Neuronal stem cell (in vitro differentiated cells): ENCODE data around the gene NAE1.

Source experiments
- DNase-seq: peaks from one replicate; pipeline ENCODE4 v3.0.0-alpha.2; 2013; ENCODE audit warnings: low spot score
- H2AFZ ChIP-seq: one replicate; pipeline ENCODE4 v1.6.1; 2013; ENCODE audit warnings: mild to moderate bottlenecking, low read length, inconsistent platforms
- H2AK5ac ChIP-seq: 2 replicates; pipeline ENCODE4 v1.6.1; 2013; ENCODE audit warnings: low read depth, mild to moderate bottlenecking, inconsistent platforms, low read length, moderate library complexity, mixed read lengths
- H2BK120ac ChIP-seq: 2 replicates; pipeline ENCODE4 v1.6.1; 2013; ENCODE audit warnings: low read depth, mild to moderate bottlenecking, inconsistent platforms, low read length, moderate library complexity, mixed read lengths
- H2BK12ac ChIP-seq: one replicate; pipeline ENCODE4 v1.6.1; 2013; ENCODE audit warnings: low read length, inconsistent platforms
- H2BK15ac ChIP-seq: 2 replicates; pipeline ENCODE4 v1.6.1; 2013; ENCODE audit warnings: mild to moderate bottlenecking, low read length, inconsistent platforms, mixed read lengths
- H2BK5ac ChIP-seq: one replicate; pipeline ENCODE4 v1.6.1; 2013; ENCODE audit warnings: inconsistent platforms, mild to moderate bottlenecking, low read length, moderate library complexity
- H3K14ac ChIP-seq: one replicate; pipeline ENCODE4 v1.6.1; 2013; ENCODE audit warnings: low read length, inconsistent platforms
- H3K18ac ChIP-seq: 2 replicates; pipeline ENCODE4 v1.6.1; 2013; ENCODE audit warnings: low read length, inconsistent platforms
- H3K23ac ChIP-seq: 2 replicates; pipeline ENCODE4 v1.6.1; 2013; ENCODE audit warnings: low read depth, mild to moderate bottlenecking, mixed read lengths, low read length, inconsistent platforms; ENCODE audit not compliant: poor library complexity
- H3K27ac ChIP-seq: replicated peaks from 3 replicates; pipeline ENCODE4 v1.5.1; 2013; ENCODE audit warnings: low read length, inconsistent platforms
- H3K27me3 ChIP-seq, 3 experiments: 2 replicates each; pipeline ENCODE4 v1.6.1; 2013; ENCODE audit warnings: low read length in 3 of 3, mild to moderate bottlenecking in 2 of 3, inconsistent platforms in 1 of 3, low read depth in 1 of 3, mixed read lengths in 1 of 3, moderate library complexity in 1 of 3; ENCODE audit not compliant: control insufficient read depth in 3 of 3, insufficient read depth in 3 of 3
- H3K36me3 ChIP-seq, 2 donors: replicated peaks in 1 of 2; 2 replicates each; pipeline ENCODE4 v1.6.1; 2013; ENCODE audit warnings: low read length in 2 of 2; ENCODE audit not compliant: control insufficient read depth in 2 of 2, insufficient read depth in 2 of 2
- H3K4ac ChIP-seq: 2 replicates; pipeline ENCODE4 v1.6.1; 2013; ENCODE audit warnings: inconsistent platforms, mild to moderate bottlenecking, low read length, moderate library complexity
- H3K4me1 ChIP-seq, 2 donors: 1 replicate in 1 of 2; 2 replicates in 1 of 2; pipeline ENCODE4 v1.6.1; 2013; ENCODE audit warnings: low read length in 2 of 2, low read depth in 1 of 2; ENCODE audit not compliant: control insufficient read depth in 2 of 2, insufficient read depth in 1 of 2
- H3K4me2 ChIP-seq: one replicate; pipeline ENCODE4 v1.6.1; 2013; ENCODE audit warnings: mild to moderate bottlenecking, low read length, inconsistent platforms; ENCODE audit not compliant: insufficient read depth, poor library complexity, severe bottlenecking
- H3K4me3 ChIP-seq, 2 donors: 2 replicates each; pipeline ENCODE4 v1.5.1; 2013; ENCODE audit warnings: low read length in 2 of 2, mild to moderate bottlenecking in 2 of 2, inconsistent platforms in 1 of 2, moderate library complexity in 1 of 2
- H3K79me1 ChIP-seq: one replicate; pipeline ENCODE4 v1.6.1; 2013; ENCODE audit warnings: low read depth, mild to moderate bottlenecking, inconsistent platforms, low read length, moderate library complexity
- H3K9ac ChIP-seq: one replicate; pipeline ENCODE4 v1.6.1; 2013; ENCODE audit warnings: mild to moderate bottlenecking, low read depth, low read length, inconsistent platforms; ENCODE audit not compliant: poor library complexity
- H3K9me3 ChIP-seq, 2 donors: replicated peaks in 1 of 2; 2 replicates each; pipeline versions ENCODE3 to v1.6.1; 2013; ENCODE audit warnings: low read length in 2 of 2, mild to moderate bottlenecking in 2 of 2, inconsistent platforms in 1 of 2, low read depth in 1 of 2, mixed read lengths in 1 of 2, moderate library complexity in 1 of 2; ENCODE audit not compliant: control insufficient read depth in 2 of 2, insufficient read depth in 1 of 2
- H4K8ac ChIP-seq: one replicate; pipeline ENCODE4 v1.6.1; 2013; ENCODE audit warnings: low read depth, mild to moderate bottlenecking, inconsistent platforms, low read length, moderate library complexity
- H4K91ac ChIP-seq: one replicate; pipeline ENCODE4 v1.6.1; 2013; ENCODE audit warnings: low read length, low read depth, mild to moderate bottlenecking, inconsistent platforms; ENCODE audit not compliant: poor library complexity
- WGBS, 2 donors: extraction: QIAGEN DNeasy Blood & Tissue Kit; methylation state at CpG; one replicate each; pipeline ENCODE4 v1.1.7; 2013; ENCODE audit warnings: missing lambda C conversion rate in 2 of 2, mixed read lengths in 1 of 2; ENCODE audit not compliant: insufficient read length in 2 of 2, insufficient replicate concordance in 1 of 2; ENCODE audit errors: extremely low coverage in 2 of 2; 5-methylcytosine and 5-hydroxymethylcytosine counted together

The NAE1 gene

GRCh38 chr16:66858740-66859396, 28.1 kb upstream of the NAE1 start:
- no peak overlapping the region for H2AK5ac ChIP-seq
- H4K91ac ChIP-seq: no peak overlapping the region
- no peak overlapping the region for H2BK120ac ChIP-seq
- no peak overlapping the region for H4K8ac ChIP-seq
- no peak overlapping the region for H2BK15ac ChIP-seq
- no CpG with 5 or more reads among the region's 4 CpGs for WGBS, 2 donors
- H3K23ac ChIP-seq: no peak overlapping the region
- H3K4me2 ChIP-seq: no peak overlapping the region
- peak overlapping the region; percentile 12 for H3K18ac ChIP-seq
- no peak overlapping the region for H3K4ac ChIP-seq
- no peak overlapping the region for H2BK5ac ChIP-seq
- no peak for DNase-seq
- H3K9me3 ChIP-seq: no peaks in the 10 kb centered on the region
- no peak overlapping the region for H2BK12ac ChIP-seq
- H2AFZ ChIP-seq: peak overlapping the region; percentile 33
- H3K4me1 ChIP-seq: peaks cover 0 to 2% of the 10 kb centered on the region in 2 donors
- no peak overlapping the region for H3K14ac ChIP-seq
- H3K27me3 ChIP-seq: peaks cover 0 to 36% (median 0%) of the 10 kb centered on the region in 3 experiments
- no peak overlapping the region for H3K9ac ChIP-seq
- H3K4me3 ChIP-seq: no peak overlapping the region
- no peaks in the 10 kb centered on the region for H3K36me3 ChIP-seq
- no peak overlapping the region for H3K27ac ChIP-seq
- H3K79me1 ChIP-seq: no peaks in the 10 kb centered on the region

GRCh38 chr16:66857437-66857836, 26.7 kb upstream of the NAE1 start:
- Histone ChIP-seq H3K18ac (no peak overlapping the region), H3K4ac (no peak overlapping the region), H3K9ac (no peak overlapping the region), H3K79me1 (no peaks in the 10 kb centered on the region), H2BK5ac (no peak overlapping the region), H4K8ac (no peak overlapping the region), H3K27ac (no peak overlapping the region), H2AFZ (no peak overlapping the region), H3K4me3 (no peak overlapping the region), H3K23ac (no peak overlapping the region), H3K36me3 (no peaks in the 10 kb centered on the region), H2BK12ac (no peak overlapping the region), H3K14ac (no peak overlapping the region), H2BK15ac (no peak overlapping the region), H2BK120ac (no peak overlapping the region), H2AK5ac (no peak overlapping the region), H4K91ac (no peak overlapping the region), H3K9me3 (no peaks in the 10 kb centered on the region), H3K4me2 (no peak overlapping the region), H3K4me1 (peaks cover 0 to 2% of the 10 kb centered on the region in 2 donors), H3K27me3 (peaks cover 0 to 50% (median 0%) of the 10 kb centered on the region in 3 experiments)
- no CpG with 5 or more reads among the region's 6 CpGs for WGBS, 2 donors
- DNase-seq: no peak

- Histone ChIP-seq H3K4me2 (no peak overlapping the region), H4K91ac (no peak overlapping the region), H4K8ac (no peak overlapping the region), H3K4ac (no peak overlapping the region), H2BK15ac (no peak overlapping the region), H3K18ac (no peak overlapping the region), H2BK12ac (no peak overlapping the region), H2AFZ (no peak overlapping the region), H2BK5ac (no peak overlapping the region), H3K9ac (no peak overlapping the region), H3K79me1 (no peaks in the 10 kb centered on the region), H2AK5ac (no peak overlapping the region), H3K23ac (no peak overlapping the region), H3K27me3 (peaks cover 0 to 52% (median 0%) of the 10 kb centered on the region in 3 experiments), H3K4me3 (no peak overlapping the region), H3K27ac (no peak overlapping the region), H3K4me1 (peaks cover 0 to 2% of the 10 kb centered on the region in 2 donors), H2BK120ac (no peak overlapping the region), H3K36me3 (no peaks in the 10 kb centered on the region), H3K14ac (no peak overlapping the region), H3K9me3 (no peaks in the 10 kb centered on the region)
- DNase-seq: no peak
- WGBS, 2 donors: no CpG with 5 or more reads among the region's 2 CpGs
These were observed 26.0 kb upstream of the NAE1 start for GRCh38 chr16:66856801-66857200.

- Histone ChIP-seq H3K36me3 (no peaks in the 10 kb centered on the region), H4K8ac (no peak overlapping the region)
These were observed 25.5 kb upstream of the NAE1 start for GRCh38 chr16:66856184-66856730.

More at GRCh38 chr16:66856184-66856730, 25.5 kb upstream of the NAE1 start:
- Histone ChIP-seq H2BK12ac (no peak overlapping the region), H3K4me1 (peaks cover 0 to 2% of the 10 kb centered on the region in 2 donors), H3K4me3 (no peak overlapping the region), H2BK5ac (no peak overlapping the region), H3K23ac (no peak overlapping the region), H2AK5ac (no peak overlapping the region), H3K14ac (no peak overlapping the region), H3K4ac (no peak overlapping the region), H3K9me3 (no peaks in the 10 kb centered on the region), H2AFZ (no peak overlapping the region), H3K18ac (no peak overlapping the region), H3K4me2 (no peak overlapping the region), H3K27me3 (peaks cover 0 to 54% (median 0%) of the 10 kb centered on the region in 3 experiments), H2BK15ac (no peak overlapping the region), H2BK120ac (no peak overlapping the region), H3K27ac (no peak overlapping the region), H4K91ac (no peak overlapping the region), H3K9ac (no peak overlapping the region), H3K79me1 (no peaks in the 10 kb centered on the region)
- WGBS, 2 donors: no CpG with 5 or more reads among the region's 6 CpGs
- no peak for DNase-seq
